ENCODE results near the gene CD8A.

CD8A gene

GRCh38 chr2:86779971-86780370, 10.7 kb downstream of the CD8A start:
- TF ChIP-seq CTCF (IDR thresholded peaks at IDR 0.05), result no peak
- Histone ChIP-seq H3K27me3 (no peaks in the 10 kb centered on the region), H3K9me3 (no peaks in the 10 kb centered on the region), H3K4me3 (no peak overlapping the region), H3K36me3 (peaks cover 9 to 22% (median 18%) of the 10 kb centered on the region in 3 donors), H3K27ac (no peak overlapping the region), H3K4me1 (no peaks in the 10 kb centered on the region)
- no peak for DNase-seq
- intact Hi-C loops (cut with DNase I; ENCODE audit: low total_unique reads), result no loop called here

GRCh38 chr2:86778957-86779356, 11.8 kb downstream of the CD8A start:
- DNase-seq, result no peak
- intact Hi-C loops (cut with DNase I; ENCODE audit: low total_unique reads), result no loop called here

GRCh38 chr2:86776532-86776931, 14.2 kb downstream of the CD8A start:
- no peaks in the 10 kb centered on the region for H3K4me1 ChIP-seq
- H3K36me3 ChIP-seq, result peaks cover 36 to 55% (median 50%) of the 10 kb centered on the region in 3 donors
- no peak overlapping the region for H3K27ac ChIP-seq
- no peak for DNase-seq
- no peak for TF ChIP-seq CTCF (IDR thresholded peaks at IDR 0.05)
- H3K9me3 ChIP-seq, result no peaks in the 10 kb centered on the region
- intact Hi-C loops (cut with DNase I; ENCODE audit: low total_unique reads), result no loop called here
- H3K27me3 ChIP-seq, result no peaks in the 10 kb centered on the region
- H3K4me3 ChIP-seq, result no peak overlapping the region

More at GRCh38 chr2:86778957-86779356, 11.8 kb downstream of the CD8A start:
- no peak for TF ChIP-seq CTCF (IDR thresholded peaks at IDR 0.05)
- Histone ChIP-seq H3K36me3 (peaks cover 19 to 32% (median 27%) of the 10 kb centered on the region in 3 donors), H3K9me3 (no peaks in the 10 kb centered on the region), H3K27ac (no peak overlapping the region), H3K4me1 (no peaks in the 10 kb centered on the region), H3K4me3 (no peak overlapping the region), H3K27me3 (no peaks in the 10 kb centered on the region)

GRCh38 chr2:86775338-86775737, 15.4 kb downstream of the CD8A start:
- Histone ChIP-seq H3K4me1 (no peaks in the 10 kb centered on the region), H3K4me3 (no peak overlapping the region), H3K36me3 (peaks cover 47 to 67% (median 62%) of the 10 kb centered on the region in 3 donors), H3K27ac (no peak overlapping the region), H3K9me3 (no peaks in the 10 kb centered on the region), H3K27me3 (no peaks in the 10 kb centered on the region)
- intact Hi-C loops (cut with DNase I; ENCODE audit: low total_unique reads), result no loop called here
- TF ChIP-seq CTCF (IDR thresholded peaks at IDR 0.05), result no peak
- no peak for DNase-seq

- Histone ChIP-seq H3K9me3 (no peaks in the 10 kb centered on the region), H3K4me3 (no peak overlapping the region), H3K27ac (no peak overlapping the region), H3K36me3 (peaks cover 52 to 72% (median 65%) of the 10 kb centered on the region in 3 donors), H3K27me3 (no peaks in the 10 kb centered on the region), H3K4me1 (no peaks in the 10 kb centered on the region)
- DNase-seq, result no peak
- intact Hi-C loops (cut with DNase I; ENCODE audit: low total_unique reads), result no loop called here
- no peak for TF ChIP-seq CTCF (IDR thresholded peaks at IDR 0.05)
Observed at GRCh38 chr2:86774862-86775261, 15.9 kb downstream of the CD8A start.

GRCh38 chr2:86772611-86773010, 18.1 kb downstream of the CD8A start:
- H3K9me3 ChIP-seq, result no peaks in the 10 kb centered on the region
- intact Hi-C loops (cut with DNase I; ENCODE audit: low total_unique reads), result no loop called here

More at GRCh38 chr2:86772611-86773010, 18.1 kb downstream of the CD8A start:
- H3K4me1 ChIP-seq, result no peaks in the 10 kb centered on the region
- peaks cover 52 to 84% (median 72%) of the 10 kb centered on the region in 3 donors for H3K36me3 ChIP-seq
- DNase-seq, result no peak
- no peak overlapping the region for H3K27ac ChIP-seq
- no peaks in the 10 kb centered on the region for H3K27me3 ChIP-seq
- H3K4me3 ChIP-seq, result no peak overlapping the region
- no peak for TF ChIP-seq CTCF (IDR thresholded peaks at IDR 0.05)

All from tibial artery (tissue), 4 donors.